Neural progenitor cell (in vitro differentiated cells): ENCODE results near the gene ANKRD53. TPM values are rescaled to one million over a fixed set of nuclear protein-coding genes. Genes with fewer than 3 reads are reported as not detected.

Source experiments
- DNase-seq: peaks from one replicate; pipeline ENCODE4 v3.0.0-alpha.2; 2016; ENCODE audit warnings: low spot score
- H2AFZ ChIP-seq: fragments of 200-600 bp; sonication (generic); replicated peaks from 2 replicates; pipeline ENCODE4 v1.6.1; 2016; ENCODE audit warnings: antibody characterized with exemption
- H3F3A ChIP-seq: fragments of 200-600 bp; sonication (generic); 2 replicates; pipeline ENCODE4 v1.6.1; 2016; ENCODE audit warnings: antibody characterized with exemption, low read depth
- H3K27ac ChIP-seq: fragments of 200-600 bp; sonication (generic); 2 replicates; pipeline ENCODE4 v1.5.1; 2016; ENCODE audit warnings: mild to moderate bottlenecking
- H3K27me3 ChIP-seq: fragments of 200-600 bp; sonication (generic); 2 replicates; pipeline ENCODE4 v1.6.1; 2016; ENCODE audit warnings: mild to moderate bottlenecking, moderate library complexity
- H3K36me3 ChIP-seq: fragments of 200-600 bp; sonication (generic); 2 replicates; pipeline ENCODE4 v1.5.1; 2016
- H3K4me1 ChIP-seq: fragments of 200-600 bp; sonication (generic); 2 replicates; pipeline ENCODE4 v1.6.1; 2016; ENCODE audit warnings: mixed run types
- H3K4me2 ChIP-seq: fragments of 200-600 bp; sonication (generic); 2 replicates; pipeline ENCODE4 v1.6.1; 2016
- H3K4me3 ChIP-seq: fragments of 200-600 bp; sonication (generic); 2 replicates; pipeline ENCODE4 v1.5.1; 2016
- H3K79me2 ChIP-seq: fragments of 200-600 bp; sonication (generic); 2 replicates; pipeline ENCODE4 v1.6.1; 2016; ENCODE audit warnings: low read depth
- H3K9ac ChIP-seq: fragments of 200-600 bp; sonication (generic); 2 replicates; pipeline ENCODE4 v1.6.1; 2016
- H3K9me3 ChIP-seq: fragments of 200-600 bp; sonication (generic); 2 replicates; pipeline ENCODE4 v1.5.1; 2016; ENCODE audit warnings: low read depth
- H4K20me1 ChIP-seq: fragments of 200-600 bp; sonication (generic); 2 replicates; pipeline ENCODE4 v1.6.1; 2016; ENCODE audit warnings: low read depth
- H3K27ac Mint-ChIP-seq: 3 replicates; pipeline ENCODE4 v1.8.0; 2021; ENCODE audit warnings: mixed read lengths
- H3K27me3 Mint-ChIP-seq: 2 replicates; pipeline ENCODE4 v1.8.0; 2022; ENCODE audit warnings: low read depth, mild to moderate bottlenecking, inconsistent platforms, moderate library complexity, mixed read lengths; ENCODE audit not compliant: insufficient read depth
- H3K36me3 Mint-ChIP-seq: 3 replicates; pipeline ENCODE4 v1.8.0; 2021; ENCODE audit warnings: mixed read lengths
- H3K4me1 Mint-ChIP-seq: 3 replicates; pipeline ENCODE4 v1.8.0; 2021; ENCODE audit warnings: mixed read lengths
- H3K4me3 Mint-ChIP-seq: 3 replicates; pipeline ENCODE4 v1.8.0; 2021; ENCODE audit warnings: mild to moderate bottlenecking, moderate library complexity, mixed read lengths
- H3K9me3 Mint-ChIP-seq: 3 replicates; pipeline ENCODE4 v1.8.0; 2020; ENCODE audit warnings: mixed read lengths
- CTCF ChIP-seq: fragments of 200-600 bp; sonication (generic); IDR thresholded peaks from 2 replicates; pipeline ENCODE4 v1.5.1; 2017; ENCODE audit warnings: antibody characterized with exemption, mild to moderate bottlenecking
- EZH2 ChIP-seq: fragments of 200-600 bp; sonication (generic); IDR thresholded peaks from 2 replicates; pipeline ENCODE4 v1.6.1; 2017; ENCODE audit warnings: antibody characterized with exemption, mild to moderate bottlenecking, moderate library complexity
- EZH2phosphoT487 ChIP-seq: fragments of 200-600 bp; sonication (generic); IDR thresholded peaks from 2 replicates; pipeline ENCODE4 v1.6.1; 2017; ENCODE audit warnings: antibody characterized with exemption
- total RNA-seq: library from RNA; depleted of rRNA; stranded (reverse); fragments of >200 nt; gene quantifications from 2 replicates; pipeline ENCODE4 v1.2.3, GENCODE V29; 2015; ENCODE audit warnings: low replicate concordance

Gene ANKRD53
- total RNA-seq, 1 donor from 2014 or later: not detected

- H3K4me3 ChIP-seq: no peak overlapping the region
- no peaks in the 10 kb centered on the region for H3K79me2 ChIP-seq
- no peaks in the 10 kb centered on the region for H3F3A ChIP-seq
- Mint-ChIP-seq H3K27me3 (peaks cover 42% of the 10 kb centered on the region), H3K27ac (no peak overlapping the region), H3K4me3 (no peak overlapping the region), H3K36me3 (no peaks in the 10 kb centered on the region), H3K9me3 (no peaks in the 10 kb centered on the region), H3K4me1 (peaks cover 8% of the 10 kb centered on the region)
- no peak overlapping the region for H3K4me2 ChIP-seq
- peaks cover 96% of the 10 kb centered on the region for H3K27me3 ChIP-seq
- TF ChIP-seq EZH2 (no peak), CTCF (no peak), EZH2phosphoT487 (no peak)
- no peaks in the 10 kb centered on the region for H3K36me3 ChIP-seq
- H3K9ac ChIP-seq: no peak overlapping the region
- DNase-seq: no peak
- H4K20me1 ChIP-seq: no peaks in the 10 kb centered on the region
- peaks cover 3% of the 10 kb centered on the region for H3K4me1 ChIP-seq
- no peaks in the 10 kb centered on the region for H3K9me3 ChIP-seq
- H2AFZ ChIP-seq: no peak overlapping the region
- H3K27ac ChIP-seq: no peak overlapping the region
Observed at GRCh38 chr2:70962885-70963878, 15.2 kb upstream of the ANKRD53 start.

- Histone ChIP-seq H3K9me3 (no peaks in the 10 kb centered on the region), H3K4me3 (no peak overlapping the region), H3F3A (no peaks in the 10 kb centered on the region), H3K4me1 (peaks cover 3% of the 10 kb centered on the region), H3K79me2 (no peaks in the 10 kb centered on the region), H3K36me3 (no peaks in the 10 kb centered on the region), H3K27ac (no peak overlapping the region), H3K9ac (no peak overlapping the region), H3K4me2 (no peak overlapping the region), H3K27me3 (peaks cover 98% of the 10 kb centered on the region), H4K20me1 (no peaks in the 10 kb centered on the region), H2AFZ (no peak overlapping the region)
- no peaks in the 10 kb centered on the region for H3K9me3 Mint-ChIP-seq
- no peak overlapping the region for H3K27ac Mint-ChIP-seq
- TF ChIP-seq EZH2 (no peak), EZH2phosphoT487 (no peak), CTCF (no peak)
- no peak for DNase-seq
- H3K36me3 Mint-ChIP-seq: no peaks in the 10 kb centered on the region
- no peak overlapping the region for H3K4me3 Mint-ChIP-seq
- peaks cover 40% of the 10 kb centered on the region for H3K27me3 Mint-ChIP-seq
- H3K4me1 Mint-ChIP-seq: peaks cover 8% of the 10 kb centered on the region
Observed at GRCh38 chr2:70964133-70964532, 14.3 kb upstream of the ANKRD53 start.

- no peaks in the 10 kb centered on the region for H3K36me3 ChIP-seq
- H2AFZ ChIP-seq: peak overlapping the region; percentile 93
- H3K4me1 ChIP-seq: peaks cover 3% of the 10 kb centered on the region
- DNase-seq: peak; percentile 93
- peaks cover 41% of the 10 kb centered on the region for H3K27me3 Mint-ChIP-seq
- H3K36me3 Mint-ChIP-seq: no peaks in the 10 kb centered on the region
- H3K27ac Mint-ChIP-seq: no peak overlapping the region
- peaks cover 8% of the 10 kb centered on the region for H3K4me1 Mint-ChIP-seq
- no peaks in the 10 kb centered on the region for H3K9me3 Mint-ChIP-seq
- H4K20me1 ChIP-seq: no peaks in the 10 kb centered on the region
- no peaks in the 10 kb centered on the region for H3K9me3 ChIP-seq
- peak overlapping the region; percentile 52 for H3K4me3 ChIP-seq
- TF ChIP-seq EZH2: peak; percentile 67
- peak; percentile 89 for TF ChIP-seq CTCF
- no peak for TF ChIP-seq EZH2phosphoT487
- H3K79me2 ChIP-seq: no peaks in the 10 kb centered on the region
- peak overlapping the region; percentile 82 for H3K4me2 ChIP-seq
- no peak overlapping the region for H3K9ac ChIP-seq
- no peak overlapping the region for H3K27ac ChIP-seq
- H3K4me3 Mint-ChIP-seq: peak overlapping the region; percentile 81
- H3F3A ChIP-seq: no peaks in the 10 kb centered on the region
- H3K27me3 ChIP-seq: peaks cover 100% of the 10 kb centered on the region
Observed at GRCh38 chr2:70964596-70965386, 13.6 kb upstream of the ANKRD53 start.
